Measurements from ENCODE around the gene ALPG.
A peak's percentile ranks its signal among the peaks of the same experiment; 100 is the strongest.
"Not testable (repeated sequence)": the region's sequence is repeated elsewhere in the genome, so short reads cannot be mapped to it uniquely, and the experiment has no call there.

The ALPG gene

DNA sequence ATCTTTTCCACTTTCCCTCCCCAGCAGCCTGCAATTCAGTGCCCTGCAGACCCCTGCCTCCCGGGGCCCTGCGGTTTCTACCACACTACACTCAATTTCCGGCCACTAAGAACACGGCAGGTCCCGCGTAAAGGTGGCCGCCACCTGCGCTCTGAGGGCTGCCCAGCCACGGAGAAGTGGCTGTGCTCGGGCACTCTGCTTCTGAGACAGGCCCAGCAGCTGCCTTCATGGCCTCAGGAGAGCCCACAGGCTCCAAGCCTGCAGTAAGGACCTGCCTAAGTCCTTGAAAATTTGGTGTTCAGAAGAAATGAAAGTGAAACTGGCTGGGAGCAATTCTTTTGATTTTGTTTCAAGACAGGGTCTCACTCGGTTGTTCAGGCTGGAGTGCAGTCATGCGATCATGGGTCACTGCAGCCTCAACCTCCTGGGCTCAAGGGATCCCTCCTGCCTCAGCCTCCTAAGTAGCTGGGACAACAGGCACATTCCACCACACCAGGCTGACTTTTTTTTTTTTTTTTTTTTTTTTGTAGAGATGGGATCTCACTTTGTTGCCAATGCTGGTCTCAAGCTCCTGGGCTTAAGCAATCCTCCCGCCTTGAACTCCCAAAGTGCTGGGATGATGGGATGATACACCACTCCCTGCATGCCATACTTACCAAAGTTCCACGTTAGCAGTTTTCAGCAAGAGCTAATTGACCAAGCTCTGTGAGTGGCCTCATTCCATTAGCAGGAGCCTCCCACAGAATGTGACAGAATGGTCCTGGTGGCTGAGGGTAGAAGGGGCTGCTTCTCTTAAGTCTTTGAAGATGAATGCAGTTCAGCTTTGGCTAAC, 42.6 kb upstream of the ALPG start:
- H2AFZ ChIP-seq (ENCODE audit: low read length): no peak overlapping the region
- no peaks in the 10 kb centered on the region for H3K27me3 ChIP-seq (ENCODE audit: insufficient read depth, low read length)
- H3K79me2 ChIP-seq (ENCODE audit: insufficient read depth, low read length): no peaks in the 10 kb centered on the region
- H3K9me3 ChIP-seq (ENCODE audit: low read length): no peaks in the 10 kb centered on the region
- H3K4me3 ChIP-seq (ENCODE audit: low read depth, low read length, poor library complexity, severe bottlenecking): peak overlapping the region; percentile 38
- H3K4me1 ChIP-seq (ENCODE audit: insufficient read depth, low read length, severe bottlenecking): peaks cover 10% of the 10 kb centered on the region
- no peak overlapping the region for H3K9ac ChIP-seq (ENCODE audit: low read length)
- no peaks in the 10 kb centered on the region for H3K9me2 ChIP-seq (ENCODE audit: low read depth, low read length)
- no peaks in the 10 kb centered on the region for H4K20me1 ChIP-seq (ENCODE audit: insufficient read depth, low read length)
- no peak overlapping the region for H3K27ac ChIP-seq (ENCODE audit: low read depth, low read length, poor library complexity, severe bottlenecking)
- H3F3A ChIP-seq (ENCODE audit: insufficient read depth, low read length): no peaks in the 10 kb centered on the region
- peak overlapping the region; percentile 55 for H3K4me2 ChIP-seq (ENCODE audit: low read length)
- TF ChIP-seq EZH2 (IDR thresholded peaks at IDR 0.05; ENCODE audit: borderline replicate concordance, low read length): no peak
- TF ChIP-seq, protein P1, sequence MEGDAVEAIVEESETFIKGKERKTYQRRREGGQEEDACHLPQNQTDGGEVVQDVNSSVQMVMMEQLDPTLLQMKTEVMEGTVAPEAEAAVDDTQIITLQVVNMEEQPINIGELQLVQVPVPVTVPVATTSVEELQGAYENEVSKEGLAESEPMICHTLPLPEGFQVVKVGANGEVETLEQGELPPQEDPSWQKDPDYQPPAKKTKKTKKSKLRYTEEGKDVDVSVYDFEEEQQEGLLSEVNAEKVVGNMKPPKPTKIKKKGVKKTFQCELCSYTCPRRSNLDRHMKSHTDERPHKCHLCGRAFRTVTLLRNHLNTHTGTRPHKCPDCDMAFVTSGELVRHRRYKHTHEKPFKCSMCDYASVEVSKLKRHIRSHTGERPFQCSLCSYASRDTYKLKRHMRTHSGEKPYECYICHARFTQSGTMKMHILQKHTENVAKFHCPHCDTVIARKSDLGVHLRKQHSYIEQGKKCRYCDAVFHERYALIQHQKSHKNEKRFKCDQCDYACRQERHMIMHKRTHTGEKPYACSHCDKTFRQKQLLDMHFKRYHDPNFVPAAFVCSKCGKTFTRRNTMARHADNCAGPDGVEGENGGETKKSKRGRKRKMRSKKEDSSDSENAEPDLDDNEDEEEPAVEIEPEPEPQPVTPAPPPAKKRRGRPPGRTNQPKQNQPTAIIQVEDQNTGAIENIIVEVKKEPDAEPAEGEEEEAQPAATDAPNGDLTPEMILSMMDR (IDR thresholded peaks at IDR 0.05; ENCODE audit: low read length): no peak
- no peaks in the 10 kb centered on the region for H3K36me3 ChIP-seq (ENCODE audit: insufficient read depth, low read length)

DNA sequence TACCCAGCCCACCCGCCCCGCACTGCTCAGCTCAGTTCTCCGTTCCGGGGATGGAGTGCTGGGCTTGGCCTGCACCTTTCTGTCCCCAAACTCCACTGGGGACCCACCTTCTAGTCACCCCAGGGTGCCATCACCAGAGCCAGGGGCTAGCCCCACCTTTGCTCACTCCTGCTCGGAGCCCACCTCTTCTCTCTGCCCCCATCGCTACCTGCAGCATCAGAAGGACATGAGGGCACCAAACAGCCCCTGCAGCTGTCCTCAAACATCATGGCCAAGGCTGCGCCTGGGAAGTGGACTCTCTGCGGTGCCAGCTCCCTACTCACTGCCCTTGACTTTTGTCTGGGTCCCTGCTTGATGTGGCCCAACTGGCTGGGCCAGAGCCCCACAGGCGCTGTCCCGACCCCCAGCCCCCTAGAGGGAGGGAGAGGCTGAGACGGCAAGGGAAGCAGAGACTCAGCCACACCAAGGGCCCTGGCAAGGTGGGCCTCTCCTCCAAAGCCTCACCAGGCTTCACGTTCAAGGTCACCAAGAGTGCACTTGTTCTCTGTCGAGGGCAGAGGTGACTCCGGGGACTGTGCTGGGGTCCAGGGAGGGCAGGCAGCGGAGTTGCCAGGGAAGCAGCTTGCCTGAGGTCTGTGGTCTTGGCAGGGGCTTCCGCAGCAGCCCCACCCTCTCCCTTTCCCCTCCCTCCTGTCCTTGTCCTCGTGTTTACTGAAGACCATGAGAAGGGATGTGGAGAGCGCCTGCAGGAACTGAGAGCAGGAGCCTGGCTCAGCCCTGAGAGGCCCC, 41.6 kb upstream of the ALPG start:
- H3K27ac ChIP-seq (ENCODE audit: low read depth, low read length, poor library complexity, severe bottlenecking); H3K4me2 ChIP-seq (ENCODE audit: low read length); H2AFZ ChIP-seq (ENCODE audit: low read length): not testable (repeated sequence)

DNA sequence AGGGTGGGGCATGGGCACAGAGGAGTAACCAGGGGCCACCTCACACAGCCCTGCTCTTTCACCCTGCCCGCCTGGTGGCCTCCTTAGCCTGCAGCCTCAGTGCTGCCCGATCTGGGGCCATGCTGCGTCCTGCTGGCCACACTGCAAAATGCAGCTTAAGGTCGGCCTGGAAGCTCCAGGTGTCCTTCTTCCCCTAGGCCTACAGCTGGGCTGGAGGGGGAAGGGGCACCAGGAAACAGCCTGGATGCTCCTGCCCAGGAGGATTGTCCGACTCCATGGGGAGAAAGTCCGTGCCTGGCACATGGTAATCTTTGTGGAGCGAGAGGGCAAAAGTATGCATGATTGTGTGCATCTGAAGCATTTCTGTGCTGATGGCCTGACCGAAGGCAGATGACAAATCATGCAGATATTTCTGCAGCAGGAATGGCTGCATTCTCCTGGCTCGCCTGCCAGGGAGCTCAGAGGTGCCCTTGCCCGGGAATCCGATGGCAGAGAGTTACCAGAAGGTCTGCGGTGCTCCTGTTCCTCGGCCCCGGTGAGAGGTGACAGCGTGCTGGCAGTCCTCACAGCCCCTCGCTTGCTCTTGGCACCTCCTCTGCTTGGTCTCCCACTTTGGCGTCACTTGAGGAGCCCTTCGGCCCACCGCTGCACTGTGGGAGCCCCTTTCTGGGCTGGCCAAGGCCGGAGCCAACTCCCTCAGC, 40.9 kb upstream of the ALPG start:
- H4K20me1 ChIP-seq (ENCODE audit: insufficient read depth, low read length): no peaks in the 10 kb centered on the region
- TF ChIP-seq EZH2 (IDR thresholded peaks at IDR 0.05; ENCODE audit: borderline replicate concordance, low read length): no peak
- TF ChIP-seq, protein P1 (IDR thresholded peaks at IDR 0.05; ENCODE audit: low read length): peak; percentile 23; the same call in 1 of the 2 replicates
- H3K4me3 ChIP-seq (ENCODE audit: low read depth, low read length, poor library complexity, severe bottlenecking): no peak overlapping the region
- no peak overlapping the region for H3K4me2 ChIP-seq (ENCODE audit: low read length)
- H3K36me3 ChIP-seq (ENCODE audit: insufficient read depth, low read length): no peaks in the 10 kb centered on the region
- H3K9me3 ChIP-seq (ENCODE audit: low read length): no peaks in the 10 kb centered on the region
- H3K9ac ChIP-seq (ENCODE audit: low read length): no peak overlapping the region
- no peaks in the 10 kb centered on the region for H3K27me3 ChIP-seq (ENCODE audit: insufficient read depth, low read length)
- H3K27ac ChIP-seq (ENCODE audit: low read depth, low read length, poor library complexity, severe bottlenecking): no peak overlapping the region
- H3K4me1 ChIP-seq (ENCODE audit: insufficient read depth, low read length, severe bottlenecking): peaks cover 10% of the 10 kb centered on the region
- no peaks in the 10 kb centered on the region for H3K79me2 ChIP-seq (ENCODE audit: insufficient read depth, low read length)
- H2AFZ ChIP-seq (ENCODE audit: low read length): no peak overlapping the region
- no peaks in the 10 kb centered on the region for H3K9me2 ChIP-seq (ENCODE audit: low read depth, low read length)
- H3F3A ChIP-seq (ENCODE audit: insufficient read depth, low read length): no peaks in the 10 kb centered on the region

More for the DNA sequence above, 41.6 kb upstream of the ALPG start:
- H4K20me1 ChIP-seq (ENCODE audit: insufficient read depth, low read length); H3K27me3 ChIP-seq (ENCODE audit: insufficient read depth, low read length); H3K4me3 ChIP-seq (ENCODE audit: low read depth, low read length, poor library complexity, severe bottlenecking); H3K79me2 ChIP-seq (ENCODE audit: insufficient read depth, low read length); H3K36me3 ChIP-seq (ENCODE audit: insufficient read depth, low read length); H3K9me2 ChIP-seq (ENCODE audit: low read depth, low read length); H3K9ac ChIP-seq (ENCODE audit: low read length); H3F3A ChIP-seq (ENCODE audit: insufficient read depth, low read length); H3K4me1 ChIP-seq (ENCODE audit: insufficient read depth, low read length, severe bottlenecking); H3K9me3 ChIP-seq (ENCODE audit: low read length): not testable (repeated sequence)

DNA sequence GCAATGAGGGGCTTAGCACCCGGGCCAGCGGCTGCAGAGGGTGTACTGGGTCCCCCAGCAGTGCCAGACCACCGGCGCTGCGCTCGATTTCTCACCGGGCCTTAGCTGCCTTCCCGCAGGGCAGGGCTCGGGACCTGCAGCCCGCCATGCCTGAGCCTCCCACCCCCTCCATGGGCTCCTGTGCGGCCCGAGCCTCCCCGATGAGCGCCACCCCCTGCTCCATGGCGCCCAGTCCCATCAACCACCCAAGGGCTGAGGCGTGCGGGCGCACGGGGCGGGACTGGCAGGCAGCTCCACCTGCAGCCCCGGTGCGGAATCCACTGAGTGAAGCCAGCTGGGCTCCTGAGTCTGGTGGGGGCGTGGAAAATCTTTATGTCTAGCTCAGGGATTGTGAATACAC, 40.2 kb upstream of the ALPG start:
- not testable (repeated sequence) for H3K9me3 ChIP-seq (ENCODE audit: low read length); H3F3A ChIP-seq (ENCODE audit: insufficient read depth, low read length); H3K4me2 ChIP-seq (ENCODE audit: low read length); H3K9ac ChIP-seq (ENCODE audit: low read length); H3K79me2 ChIP-seq (ENCODE audit: insufficient read depth, low read length); H3K4me1 ChIP-seq (ENCODE audit: insufficient read depth, low read length, severe bottlenecking); H3K27ac ChIP-seq (ENCODE audit: low read depth, low read length, poor library complexity, severe bottlenecking); H3K9me2 ChIP-seq (ENCODE audit: low read depth, low read length); H4K20me1 ChIP-seq (ENCODE audit: insufficient read depth, low read length); H3K36me3 ChIP-seq (ENCODE audit: insufficient read depth, low read length); H2AFZ ChIP-seq (ENCODE audit: low read length); H3K27me3 ChIP-seq (ENCODE audit: insufficient read depth, low read length); H3K4me3 ChIP-seq (ENCODE audit: low read depth, low read length, poor library complexity, severe bottlenecking)
